ENCODE measurements around the gene SLC10A6. TPM values are rescaled to one million over a fixed set of nuclear protein-coding genes. Genes with fewer than 3 reads are reported as not detected.
A peak's percentile ranks its signal among the peaks of the same experiment; 100 is the strongest.

Gene SLC10A6
- total RNA-seq, 1 donor from 2014 or later, result not detected

DNA sequence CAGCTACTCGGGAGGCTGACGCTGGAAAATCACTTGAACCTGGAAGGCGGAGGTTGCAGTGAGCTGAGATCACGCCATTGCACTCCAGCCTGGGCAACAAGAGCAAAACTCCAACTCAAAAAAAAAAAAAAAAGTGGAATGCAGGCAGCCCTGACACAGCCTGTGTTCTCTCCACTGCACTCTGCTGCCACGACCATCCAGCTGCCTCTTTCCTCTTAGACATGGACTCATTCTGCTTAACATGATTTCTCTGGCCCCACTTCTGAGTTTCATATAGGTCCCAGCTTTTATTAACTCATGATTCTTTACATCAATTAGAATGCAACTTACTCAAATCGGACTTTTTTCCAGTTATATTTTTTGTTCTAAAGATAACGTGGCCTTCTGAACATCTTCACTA lies 29.6 kb downstream of the SLC10A6 start:
- Mint-ChIP-seq H3K4me1 (ENCODE audit: unreplicated experiment) (peaks cover 27% of the 10 kb centered on the region), H3K9me3 (ENCODE audit: unreplicated experiment) (peaks cover 6% of the 10 kb centered on the region), H3K4me3 (ENCODE audit: unreplicated experiment) (no peak overlapping the region), H3K36me3 (ENCODE audit: unreplicated experiment) (peaks cover 15% of the 10 kb centered on the region), H3K27me3 (ENCODE audit: unreplicated experiment) (no peaks in the 10 kb centered on the region), H3K27ac (ENCODE audit: unreplicated experiment) (no peak overlapping the region)
- no peak for TF ChIP-seq CTCF (IDR thresholded peaks at IDR 0.05)
- no peak for DNase-seq (ENCODE audit: extremely low spot score, unreplicated experiment)

- H3K4me3 Mint-ChIP-seq (ENCODE audit: unreplicated experiment), result no peak overlapping the region
- no peak for TF ChIP-seq CTCF (IDR thresholded peaks at IDR 0.05)
- peaks cover 6% of the 10 kb centered on the region for H3K9me3 Mint-ChIP-seq (ENCODE audit: unreplicated experiment)
- peaks cover 18% of the 10 kb centered on the region for H3K36me3 Mint-ChIP-seq (ENCODE audit: unreplicated experiment)
- H3K27me3 Mint-ChIP-seq (ENCODE audit: unreplicated experiment), result no peaks in the 10 kb centered on the region
- no peak overlapping the region for H3K27ac Mint-ChIP-seq (ENCODE audit: unreplicated experiment)
- no peak for DNase-seq (ENCODE audit: extremely low spot score, unreplicated experiment)
- H3K4me1 Mint-ChIP-seq (ENCODE audit: unreplicated experiment), result peaks cover 27% of the 10 kb centered on the region
These were observed 30.3 kb downstream of the SLC10A6 start for GRCh38 chr4:86818841-86819240.

DNA sequence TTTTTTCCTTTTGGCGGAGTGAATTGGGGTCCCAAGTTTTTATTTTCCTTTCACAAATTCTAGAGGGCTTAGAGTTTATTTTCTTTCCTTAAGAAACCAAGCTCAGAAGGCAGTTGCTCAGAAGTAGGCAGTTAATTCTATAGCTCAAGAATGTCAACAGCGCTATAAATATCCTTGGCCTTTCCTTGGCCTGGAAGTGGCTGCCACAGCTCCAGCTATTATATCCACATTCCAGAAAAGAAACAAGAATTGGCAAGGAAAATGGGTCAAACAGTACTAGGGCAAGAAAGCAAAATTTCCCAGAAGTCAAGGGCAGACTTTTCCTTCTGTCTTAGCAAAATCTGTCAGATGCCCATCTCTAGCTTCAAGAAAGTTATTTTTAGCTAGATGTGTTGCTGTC lies 31.0 kb downstream of the SLC10A6 start:
- Mint-ChIP-seq H3K27me3 (ENCODE audit: unreplicated experiment) (no peaks in the 10 kb centered on the region), H3K36me3 (ENCODE audit: unreplicated experiment) (peaks cover 23% of the 10 kb centered on the region), H3K9me3 (ENCODE audit: unreplicated experiment) (peaks cover 6% of the 10 kb centered on the region), H3K4me3 (ENCODE audit: unreplicated experiment) (no peak overlapping the region), H3K27ac (ENCODE audit: unreplicated experiment) (peak overlapping the region; percentile 64), H3K4me1 (ENCODE audit: unreplicated experiment) (peaks cover 27% of the 10 kb centered on the region)
- TF ChIP-seq CTCF (IDR thresholded peaks at IDR 0.05), result no peak
- no peak for DNase-seq (ENCODE audit: extremely low spot score, unreplicated experiment)

GRCh38 chr4:86816501-86817273 lies 32.5 kb downstream of the SLC10A6 start:
- Mint-ChIP-seq H3K9me3 (ENCODE audit: unreplicated experiment) (peaks cover 6% of the 10 kb centered on the region), H3K27me3 (ENCODE audit: unreplicated experiment) (no peaks in the 10 kb centered on the region), H3K4me1 (ENCODE audit: unreplicated experiment) (peaks cover 27% of the 10 kb centered on the region), H3K36me3 (ENCODE audit: unreplicated experiment) (peaks cover 32% of the 10 kb centered on the region), H3K4me3 (ENCODE audit: unreplicated experiment) (no peak overlapping the region), H3K27ac (ENCODE audit: unreplicated experiment) (peak overlapping the region; percentile 82)
- peak; percentile 13 for TF ChIP-seq CTCF (IDR thresholded peaks at IDR 0.05)
- DNase-seq (ENCODE audit: extremely low spot score, unreplicated experiment), result no peak

GRCh38 chr4:86815653-86816052 lies 33.5 kb downstream of the SLC10A6 start:
- DNase-seq (ENCODE audit: extremely low spot score, unreplicated experiment), result no peak
- Mint-ChIP-seq H3K4me1 (ENCODE audit: unreplicated experiment) (peaks cover 27% of the 10 kb centered on the region), H3K36me3 (ENCODE audit: unreplicated experiment) (peaks cover 41% of the 10 kb centered on the region), H3K4me3 (ENCODE audit: unreplicated experiment) (no peak overlapping the region), H3K27me3 (ENCODE audit: unreplicated experiment) (no peaks in the 10 kb centered on the region), H3K9me3 (ENCODE audit: unreplicated experiment) (peaks cover 6% of the 10 kb centered on the region), H3K27ac (ENCODE audit: unreplicated experiment) (peak overlapping the region; percentile 82)
- TF ChIP-seq CTCF (IDR thresholded peaks at IDR 0.05), result no peak

Measured in osteocyte (in vitro differentiated cells).